Measurements from ENCODE around the gene DDA1. TPM values are rescaled to one million over a fixed set of nuclear protein-coding genes. Genes with fewer than 3 reads are reported as not detected.
"Not testable (repeated sequence)": the region's sequence is repeated elsewhere in the genome, so short reads cannot be mapped to it uniquely, and the experiment has no call there.

Gene DDA1
- total RNA-seq, 1 donor = 16.8 TPM

GRCh38 chr19:17352608-17353280 lies 43.4 kb downstream of the DDA1 start:
- no peak for DNase-seq (ENCODE audit: low read depth)
- no peak for TF ChIP-seq CTCF (IDR thresholded peaks at IDR 0.05; ENCODE audit: insufficient read depth, low read depth, low read length)
- no peak overlapping the region for H3K4me3 ChIP-seq (ENCODE audit: low read depth, low read length)

- DNase-seq (ENCODE audit: low read depth) = no peak
- H3K4me3 ChIP-seq (ENCODE audit: low read depth, low read length) = no peak overlapping the region
- TF ChIP-seq CTCF (IDR thresholded peaks at IDR 0.05; ENCODE audit: insufficient read depth, low read depth, low read length) = no peak
These were observed 44.0 kb downstream of the DDA1 start for GRCh38 chr19:17353386-17353785.

- TF ChIP-seq CTCF (IDR thresholded peaks at IDR 0.05; ENCODE audit: insufficient read depth, low read depth, low read length) = no peak
- DNase-seq (ENCODE audit: low read depth) = no peak
- H3K4me3 ChIP-seq (ENCODE audit: low read depth, low read length) = no peak overlapping the region
These were observed 47.8 kb downstream of the DDA1 start for GRCh38 chr19:17357078-17357666.

- no peak overlapping the region for H3K4me3 ChIP-seq (ENCODE audit: low read depth, low read length)
- TF ChIP-seq CTCF (IDR thresholded peaks at IDR 0.05; ENCODE audit: insufficient read depth, low read depth, low read length) = no peak
- DNase-seq (ENCODE audit: low read depth) = no peak
These were observed 48.4 kb downstream of the DDA1 start for GRCh38 chr19:17357724-17358123.

- H3K4me3 ChIP-seq (ENCODE audit: low read depth, low read length) = no peak overlapping the region
- no peak for DNase-seq (ENCODE audit: low read depth)
- TF ChIP-seq CTCF (IDR thresholded peaks at IDR 0.05; ENCODE audit: insufficient read depth, low read depth, low read length) = no peak
These were observed 49.0 kb downstream of the DDA1 start for GRCh38 chr19:17358395-17358794.

- no peak for DNase-seq (ENCODE audit: low read depth)
- no peak overlapping the region for H3K4me3 ChIP-seq (ENCODE audit: low read depth, low read length)
- TF ChIP-seq CTCF (IDR thresholded peaks at IDR 0.05; ENCODE audit: insufficient read depth, low read depth, low read length) = no peak
These were observed 50.8 kb downstream of the DDA1 start for GRCh38 chr19:17359905-17360800.

- not testable (repeated sequence) for DNase-seq (ENCODE audit: low read depth); H3K4me3 ChIP-seq (ENCODE audit: low read depth, low read length)
These were observed 54.7 kb downstream of the DDA1 start for GRCh38 chr19:17363852-17364605.
